PC-9 (cell line): Measurements from ENCODE around the gene DBF4B.

Experiments
- EZH2 ChIP-seq: fragments of 200-600 bp; sonication (generic); IDR thresholded peaks from 2 replicates; pipeline ENCODE4 v1.8.0; 2017; ENCODE audit warnings: antibody characterized with exemption, low read depth
- TF ChIP-seq, protein P1 (sequence below): fragments of 200-600 bp; sonication (generic); conservative IDR thresholded peaks from 2 replicates; pipeline ENCODE4 v1.6.1; 2017; ENCODE audit warnings: mixed run types, antibody characterized with exemption, mild to moderate bottlenecking, moderate library complexity

DNA sequence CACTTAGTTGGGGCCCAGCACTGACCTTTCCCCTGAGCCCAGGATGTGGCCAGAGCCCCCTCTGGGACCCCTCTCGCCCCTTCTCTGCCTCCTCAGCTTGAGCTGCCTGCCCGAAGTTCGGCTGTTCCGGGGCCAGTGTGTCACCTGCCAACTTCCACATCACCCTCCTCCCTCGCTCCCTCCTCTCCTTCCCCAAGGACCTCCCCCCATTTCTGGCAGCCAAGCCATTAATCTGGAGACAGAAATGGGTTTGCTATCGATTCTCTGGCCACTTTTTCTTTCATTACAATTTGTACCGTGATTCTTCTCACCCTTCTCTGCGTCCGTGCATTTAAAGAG, 41.5 kb downstream of the DBF4B start:
- TF ChIP-seq, protein P1, sequence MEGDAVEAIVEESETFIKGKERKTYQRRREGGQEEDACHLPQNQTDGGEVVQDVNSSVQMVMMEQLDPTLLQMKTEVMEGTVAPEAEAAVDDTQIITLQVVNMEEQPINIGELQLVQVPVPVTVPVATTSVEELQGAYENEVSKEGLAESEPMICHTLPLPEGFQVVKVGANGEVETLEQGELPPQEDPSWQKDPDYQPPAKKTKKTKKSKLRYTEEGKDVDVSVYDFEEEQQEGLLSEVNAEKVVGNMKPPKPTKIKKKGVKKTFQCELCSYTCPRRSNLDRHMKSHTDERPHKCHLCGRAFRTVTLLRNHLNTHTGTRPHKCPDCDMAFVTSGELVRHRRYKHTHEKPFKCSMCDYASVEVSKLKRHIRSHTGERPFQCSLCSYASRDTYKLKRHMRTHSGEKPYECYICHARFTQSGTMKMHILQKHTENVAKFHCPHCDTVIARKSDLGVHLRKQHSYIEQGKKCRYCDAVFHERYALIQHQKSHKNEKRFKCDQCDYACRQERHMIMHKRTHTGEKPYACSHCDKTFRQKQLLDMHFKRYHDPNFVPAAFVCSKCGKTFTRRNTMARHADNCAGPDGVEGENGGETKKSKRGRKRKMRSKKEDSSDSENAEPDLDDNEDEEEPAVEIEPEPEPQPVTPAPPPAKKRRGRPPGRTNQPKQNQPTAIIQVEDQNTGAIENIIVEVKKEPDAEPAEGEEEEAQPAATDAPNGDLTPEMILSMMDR = no peak
- TF ChIP-seq EZH2 = no peak
